Stimulated activated CD8-positive, alpha-beta memory T cell treated with anti-CD3 and anti-CD28 coated beads, Interleukin-7, amount 100 ng/mL, for 48 hours (primary cell): ENCODE measurements around the gene GALNT15.

Experiments
- DNase-seq, 2 donors: peaks; one replicate each; pipeline ENCODE4 v3.0.0-alpha.2; 2020; ENCODE audit warnings: low read depth in 1 of 2; ENCODE audit errors: extremely low read depth in 1 of 2

The GALNT15 gene

GRCh38 chr3:16174389-16174788 is at the start of gene GALNT15:
Gene GALNT15 (plus strand): TSS chr3:16174680. CDS start chr3:16175152, 472 bp downstream.
- no peak for DNase-seq

- DNase-seq = no peak
Measured at GRCh38 chr3:16126634-16127033, 47.8 kb upstream of the GALNT15 start.

GRCh38 chr3:16127249-16127648 is 47.2 kb upstream of the GALNT15 start:
- DNase-seq = no peak

GRCh38 chr3:16130066-16130465 is 44.4 kb upstream of the GALNT15 start:
- DNase-seq = no peak

GRCh38 chr3:16132190-16132589 is 42.3 kb upstream of the GALNT15 start:
- DNase-seq = no peak

- no peak for DNase-seq
Measured at GRCh38 chr3:16132928-16133327, 41.6 kb upstream of the GALNT15 start.

- no peak for DNase-seq
Measured at GRCh38 chr3:16134173-16134928, 40.1 kb upstream of the GALNT15 start.

GRCh38 chr3:16136055-16136454 is 38.4 kb upstream of the GALNT15 start:
- no peak for DNase-seq

- no peak for DNase-seq
Measured at GRCh38 chr3:16137044-16137443, 37.4 kb upstream of the GALNT15 start.

- DNase-seq = no peak
Measured at GRCh38 chr3:16137977-16138376, 36.5 kb upstream of the GALNT15 start.

- DNase-seq = no peak
Measured at GRCh38 chr3:16140116-16140893, 34.2 kb upstream of the GALNT15 start.

GRCh38 chr3:16140894-16141285 is 33.6 kb upstream of the GALNT15 start:
- DNase-seq = no peak

GRCh38 chr3:16142350-16143025 is 32.0 kb upstream of the GALNT15 start:
- no peak for DNase-seq

GRCh38 chr3:16143861-16144447 is 30.5 kb upstream of the GALNT15 start:
- no peak for DNase-seq

GRCh38 chr3:16145176-16145575 is 29.3 kb upstream of the GALNT15 start:
- no peak for DNase-seq

- no peak for DNase-seq
Measured at GRCh38 chr3:16146015-16146730, 28.3 kb upstream of the GALNT15 start.

GRCh38 chr3:16147220-16147994 is 27.1 kb upstream of the GALNT15 start:
- no peak for DNase-seq

- DNase-seq = no peak
Measured at GRCh38 chr3:16148213-16148612, 26.3 kb upstream of the GALNT15 start.

GRCh38 chr3:16148783-16149182 is 25.7 kb upstream of the GALNT15 start:
- no peak for DNase-seq

- no peak for DNase-seq
Measured at GRCh38 chr3:16150285-16150684, 24.2 kb upstream of the GALNT15 start.
